ENCODE measurements around the gene HDAC4.

HDAC4 gene

DNA sequence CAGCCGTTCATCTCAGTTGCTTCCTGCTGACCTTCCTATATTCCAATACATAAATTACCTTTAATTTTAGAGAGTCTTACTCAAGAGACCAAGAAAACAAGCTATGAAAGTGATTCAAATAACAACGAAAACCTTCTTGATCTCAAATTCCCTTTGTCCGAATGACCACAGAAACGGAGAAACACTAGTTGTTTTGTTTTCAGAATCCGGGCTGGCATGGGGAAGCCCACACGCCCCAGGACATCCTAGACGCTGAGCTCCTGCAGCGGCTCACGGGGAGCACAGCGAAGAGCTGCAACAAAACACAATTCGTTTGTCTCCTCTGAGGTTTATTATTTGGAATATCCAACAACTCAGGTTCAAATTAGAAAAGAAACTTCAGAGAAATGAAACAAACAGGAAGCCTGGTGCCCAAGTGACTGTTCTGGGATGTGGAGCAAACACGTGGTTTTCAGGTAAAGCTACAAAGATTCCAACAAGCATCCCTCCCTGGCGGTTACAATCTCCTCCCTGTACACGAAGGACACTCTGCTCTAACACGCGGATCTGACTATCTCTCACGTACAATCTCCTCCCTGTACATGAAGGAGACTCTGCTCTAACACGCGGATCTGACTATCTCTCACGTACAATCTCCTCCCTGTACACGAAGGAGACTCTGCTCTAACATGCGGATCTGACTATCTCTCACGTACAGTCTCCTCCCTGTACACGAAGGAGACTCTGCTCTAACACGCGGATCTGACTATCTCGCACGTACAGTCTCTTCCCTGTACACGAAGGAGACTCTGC lies 315.4 kb downstream of the HDAC4 start:
- Mint-ChIP-seq H3K4me3 (no peak overlapping the region), H3K4me1 (no peaks in the 10 kb centered on the region), H3K27me3 (no peaks in the 10 kb centered on the region), H3K36me3 (peaks cover 20 to 46% of the 10 kb centered on the region in 2 donors), H3K9me3 (no peaks in the 10 kb centered on the region), H3K27ac (no peak overlapping the region)
- DNase-seq, result no peak
- ATAC-seq (replicated peaks), result no peak

GRCh38 chr2:239084007-239084406 lies 316.8 kb downstream of the HDAC4 start:
- H3K27ac Mint-ChIP-seq, result no peak overlapping the region
- no peaks in the 10 kb centered on the region for H3K27me3 Mint-ChIP-seq
- ATAC-seq (replicated peaks) (no peak), DNase-seq (no peak)
- H3K9me3 Mint-ChIP-seq, result no peaks in the 10 kb centered on the region
- H3K36me3 Mint-ChIP-seq, result peaks cover 30 to 53% of the 10 kb centered on the region in 2 donors
- no peak overlapping the region for H3K4me3 Mint-ChIP-seq
- H3K4me1 Mint-ChIP-seq, result no peaks in the 10 kb centered on the region

GRCh38 chr2:239082425-239082824 lies 318.4 kb downstream of the HDAC4 start:
- ATAC-seq (replicated peaks), result no peak
- Mint-ChIP-seq H3K27ac (no peak overlapping the region), H3K4me1 (no peaks in the 10 kb centered on the region), H3K4me3 (no peak overlapping the region), H3K9me3 (no peaks in the 10 kb centered on the region), H3K27me3 (no peaks in the 10 kb centered on the region), H3K36me3 (peaks cover 34 to 53% of the 10 kb centered on the region in 2 donors)
- no peak for DNase-seq

GRCh38 chr2:239081622-239082021 lies 319.2 kb downstream of the HDAC4 start:
- DNase-seq, result no peak
- peaks cover 34 to 58% of the 10 kb centered on the region in 2 donors for H3K36me3 Mint-ChIP-seq

GRCh38 chr2:239081046-239081445 lies 319.8 kb downstream of the HDAC4 start:
- DNase-seq, result no peak

More at GRCh38 chr2:239081622-239082021, 319.2 kb downstream of the HDAC4 start:
- no peaks in the 10 kb centered on the region for H3K27me3 Mint-ChIP-seq
- ATAC-seq (replicated peaks), result no peak
- H3K4me1 Mint-ChIP-seq, result no peaks in the 10 kb centered on the region
- no peaks in the 10 kb centered on the region for H3K9me3 Mint-ChIP-seq
- no peak overlapping the region for H3K4me3 Mint-ChIP-seq
- H3K27ac Mint-ChIP-seq, result no peak overlapping the region

DNA sequence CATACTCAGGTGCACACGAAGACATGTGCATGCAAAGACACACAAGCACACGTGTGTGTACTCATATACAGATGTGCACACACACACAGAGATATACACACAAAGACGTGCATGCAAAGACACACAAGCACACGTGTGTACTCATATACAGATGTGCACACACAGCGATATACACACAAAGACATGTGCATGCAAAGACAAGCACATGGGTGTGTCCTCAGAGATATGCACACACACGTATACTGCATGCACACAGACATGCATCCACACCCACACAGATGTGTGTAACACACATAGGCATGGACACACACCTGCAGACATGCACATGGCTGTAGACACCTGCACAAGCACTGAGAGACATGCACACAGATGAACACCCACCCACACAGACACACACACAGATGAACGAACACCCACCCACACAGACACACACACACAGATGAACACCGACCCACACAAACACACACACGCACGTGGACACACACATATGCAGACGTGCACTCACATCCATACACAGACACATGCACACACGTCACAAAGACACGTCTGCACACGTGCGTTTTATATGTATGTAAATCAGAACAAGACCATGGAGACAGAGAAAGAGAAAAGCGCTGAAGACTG lies 321.0 kb downstream of the HDAC4 start:
- no peaks in the 10 kb centered on the region for H3K4me1 Mint-ChIP-seq
- DNase-seq (no peak), ATAC-seq (replicated peaks) (no peak)
- H3K36me3 Mint-ChIP-seq, result peaks cover 38 to 65% of the 10 kb centered on the region in 2 donors
- H3K27me3 Mint-ChIP-seq, result no peaks in the 10 kb centered on the region
- no peak overlapping the region for H3K4me3 Mint-ChIP-seq
- no peaks in the 10 kb centered on the region for H3K9me3 Mint-ChIP-seq
- no peak overlapping the region for H3K27ac Mint-ChIP-seq

More at GRCh38 chr2:239081046-239081445, 319.8 kb downstream of the HDAC4 start:
- no peak for ATAC-seq (replicated peaks)
- H3K4me3 Mint-ChIP-seq, result no peak overlapping the region
- H3K4me1 Mint-ChIP-seq, result no peaks in the 10 kb centered on the region
- peaks cover 35 to 61% of the 10 kb centered on the region in 2 donors for H3K36me3 Mint-ChIP-seq
- H3K9me3 Mint-ChIP-seq, result no peaks in the 10 kb centered on the region
- no peaks in the 10 kb centered on the region for H3K27me3 Mint-ChIP-seq
- no peak overlapping the region for H3K27ac Mint-ChIP-seq

GRCh38 chr2:239078128-239078924 lies 322.5 kb downstream of the HDAC4 start:
- Mint-ChIP-seq H3K4me1 (no peaks in the 10 kb centered on the region), H3K4me3 (no peak overlapping the region), H3K27me3 (no peaks in the 10 kb centered on the region), H3K27ac (no peak overlapping the region), H3K36me3 (peaks cover 38 to 72% of the 10 kb centered on the region in 2 donors), H3K9me3 (no peaks in the 10 kb centered on the region)
- DNase-seq (no peak), ATAC-seq (replicated peaks) (no peak)

- Mint-ChIP-seq H3K36me3 (peaks cover 41 to 69% of the 10 kb centered on the region in 2 donors), H3K4me1 (no peaks in the 10 kb centered on the region), H3K4me3 (no peak overlapping the region), H3K27me3 (no peaks in the 10 kb centered on the region), H3K27ac (no peak overlapping the region), H3K9me3 (no peaks in the 10 kb centered on the region)
- DNase-seq, result no peak
- ATAC-seq (replicated peaks), result no peak
Observed at GRCh38 chr2:239077260-239077659, 323.6 kb downstream of the HDAC4 start.

GRCh38 chr2:239075918-239076758 lies 324.7 kb downstream of the HDAC4 start:
- Mint-ChIP-seq H3K27me3 (no peaks in the 10 kb centered on the region), H3K27ac (no peak overlapping the region), H3K4me1 (no peaks in the 10 kb centered on the region), H3K4me3 (no peak overlapping the region), H3K9me3 (no peaks in the 10 kb centered on the region), H3K36me3 (peaks cover 46 to 74% of the 10 kb centered on the region in 2 donors)
- DNase-seq (no peak), ATAC-seq (replicated peaks) (no peak)

GRCh38 chr2:239073745-239074530 lies 326.9 kb downstream of the HDAC4 start:
- DNase-seq (no peak), ATAC-seq (replicated peaks) (no peak)
- peaks cover 0 to 2% of the 10 kb centered on the region in 2 donors for H3K9me3 Mint-ChIP-seq
- H3K4me3 Mint-ChIP-seq, result no peak overlapping the region
- H3K27ac Mint-ChIP-seq, result no peak overlapping the region
- H3K27me3 Mint-ChIP-seq, result no peaks in the 10 kb centered on the region
- peaks cover 31 to 62% of the 10 kb centered on the region in 2 donors for H3K36me3 Mint-ChIP-seq
- H3K4me1 Mint-ChIP-seq, result peaks cover 3 to 4% of the 10 kb centered on the region in 2 donors

DNA sequence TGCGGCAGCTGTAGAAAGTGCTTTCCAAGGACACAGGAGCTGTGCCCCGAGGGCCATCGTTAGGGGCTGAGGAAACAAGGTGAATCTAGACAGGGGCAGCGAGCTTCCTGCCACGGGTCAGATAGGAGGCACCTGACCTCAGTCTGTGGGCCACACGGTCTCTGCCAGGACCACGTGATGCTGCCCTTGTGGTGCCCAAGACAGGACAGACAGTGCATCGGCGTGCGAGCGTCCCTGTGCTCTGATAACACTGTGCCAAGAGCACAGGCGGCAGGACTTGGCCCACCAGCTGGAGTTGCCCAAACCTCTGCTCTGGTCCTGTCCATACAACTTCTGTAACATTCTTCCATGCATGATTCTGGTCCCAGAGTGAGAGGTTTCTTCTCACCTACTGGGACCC lies 327.6 kb downstream of the HDAC4 start:
- Mint-ChIP-seq H3K4me3 (no peak overlapping the region), H3K36me3 (peaks cover 29 to 62% of the 10 kb centered on the region in 2 donors), H3K4me1 (peaks cover 3 to 4% of the 10 kb centered on the region in 2 donors), H3K27ac (no peak overlapping the region), H3K27me3 (no peaks in the 10 kb centered on the region), H3K9me3 (peaks cover 0 to 2% of the 10 kb centered on the region in 2 donors)
- ATAC-seq (replicated peaks), result no peak
- no peak for DNase-seq

GRCh38 chr2:239072786-239073185 lies 328.0 kb downstream of the HDAC4 start:
- H3K9me3 Mint-ChIP-seq, result peaks cover 0 to 2% of the 10 kb centered on the region in 2 donors
- H3K4me1 Mint-ChIP-seq, result peaks cover 3 to 4% of the 10 kb centered on the region in 2 donors
- H3K4me3 Mint-ChIP-seq, result no peak overlapping the region
- peaks cover 26 to 60% of the 10 kb centered on the region in 2 donors for H3K36me3 Mint-ChIP-seq
- no peak for DNase-seq
- H3K27me3 Mint-ChIP-seq, result no peaks in the 10 kb centered on the region
- ATAC-seq (replicated peaks), result no peak
- no peak overlapping the region for H3K27ac Mint-ChIP-seq

- H3K27me3 Mint-ChIP-seq, result no peaks in the 10 kb centered on the region
- peaks cover 0 to 2% of the 10 kb centered on the region in 2 donors for H3K9me3 Mint-ChIP-seq
Observed at GRCh38 chr2:239070466-239070865, 330.4 kb downstream of the HDAC4 start.

More at GRCh38 chr2:239070466-239070865, 330.4 kb downstream of the HDAC4 start:
- ATAC-seq (replicated peaks) (no peak), DNase-seq (no peak)
- no peak overlapping the region for H3K27ac Mint-ChIP-seq
- H3K4me3 Mint-ChIP-seq, result no peak overlapping the region
- peaks cover 28 to 60% of the 10 kb centered on the region in 2 donors for H3K36me3 Mint-ChIP-seq
- peaks cover 3 to 4% of the 10 kb centered on the region in 2 donors for H3K4me1 Mint-ChIP-seq

All from stimulated activated naive B cell treated with anti-CD40 and anti-IgM and Interleukin-4, amounts not matched to agents 10 μg/mL and 1 μg/mL and 100 μg/mL, for 72 hours (primary cell).